Uterus (tissue), 4 donors: ENCODE data around the gene TMEM178A. TPM values are rescaled to one million over a fixed set of nuclear protein-coding genes. Genes with fewer than 3 reads are reported as not detected.
"Not testable (repeated sequence)": the region's sequence is repeated elsewhere in the genome, so short reads cannot be mapped to it uniquely, and the experiment has no call there.

Experiments used
- DNase-seq, 2 donors: peaks; one replicate each; pipeline ENCODE4 v3.0.0-alpha.2; 2019 to 2020
- H3K27ac ChIP-seq, 2 donors: fragments of 200-600 bp; sonication (generic); 1 replicate in 1 of 2; 2 replicates in 1 of 2; pipeline ENCODE4 v1.5.1; 2016 to 2018
- H3K27me3 ChIP-seq, 2 donors: fragments of 200-600 bp; sonication (generic); one replicate each; pipeline ENCODE4 v1.5.1; 2018 to 2019; ENCODE audit warnings: control low read depth in 1 of 2
- H3K36me3 ChIP-seq, 2 donors: fragments of 200-600 bp; sonication (generic); one replicate each; pipeline ENCODE4 v1.5.1; 2019; ENCODE audit warnings: control low read depth in 1 of 2
- H3K4me1 ChIP-seq, 2 donors: fragments of 200-600 bp; sonication (generic); one replicate each; pipeline ENCODE4 v1.5.1; 2018 to 2019; ENCODE audit warnings: control low read depth in 1 of 2
- H3K4me3 ChIP-seq, 2 donors: fragments of 200-600 bp; sonication (generic); 1 replicate in 1 of 2; 2 replicates in 1 of 2; pipeline ENCODE4 v1.5.1; 2018 to 2019; ENCODE audit warnings: mild to moderate bottlenecking in 1 of 2
- H3K9me3 ChIP-seq, 2 donors: fragments of 200-600 bp; sonication (generic); one replicate each; pipeline ENCODE4 v1.5.1; 2019; ENCODE audit warnings: control low read depth in 1 of 2
- POLR2A ChIP-seq, 2 donors: fragments of 450-650 bp; IDR thresholded peaks; one replicate each; pipeline ENCODE4 v1.6.1; 2016; ENCODE audit warnings: antibody characterized with exemption in 2 of 2, mild to moderate bottlenecking in 1 of 2, moderate library complexity in 1 of 2
- intact Hi-C: fragments of 100-400 bp; cut with DNase I; formaldehyde crosslinking; loops from one replicate; pipeline ENCODE4 v1.15.1; 2023; ENCODE audit warnings: low total_unique reads
- total RNA-seq, 4 donors: library from RNA; depleted of rRNA in 3 of 4; stranded (reverse); fragments of >200 nt in 3 of 4; gene quantifications; one replicate each; pipeline versions ENCODE4 v1.1.0 to v1.2.4, GENCODE V29; 2014 to 2023
- TF ChIP-seq, protein P1 (sequence below), 4 experiments: fragments of 200-600 bp in 2 of 4; fragments of 450-650 bp in 2 of 4; sonication (generic) in 2 of 4; IDR thresholded peaks; one replicate each; pipeline ENCODE4 v1.5.1; 2016 to 2019; ENCODE audit warnings: antibody characterized with exemption in 4 of 4, mild to moderate bottlenecking in 2 of 4, moderate library complexity in 1 of 4
- donor health status: DM: yes; HTN: yes; CAD: no.

Gene TMEM178A
- total RNA-seq, 4 donors from 2014 or later: 3.1 to 3.9 TPM; not detected in 2

GRCh38 chr2:39646267-39646666 lies 19.4 kb upstream of the TMEM178A start:
- TF ChIP-seq, protein P1, sequence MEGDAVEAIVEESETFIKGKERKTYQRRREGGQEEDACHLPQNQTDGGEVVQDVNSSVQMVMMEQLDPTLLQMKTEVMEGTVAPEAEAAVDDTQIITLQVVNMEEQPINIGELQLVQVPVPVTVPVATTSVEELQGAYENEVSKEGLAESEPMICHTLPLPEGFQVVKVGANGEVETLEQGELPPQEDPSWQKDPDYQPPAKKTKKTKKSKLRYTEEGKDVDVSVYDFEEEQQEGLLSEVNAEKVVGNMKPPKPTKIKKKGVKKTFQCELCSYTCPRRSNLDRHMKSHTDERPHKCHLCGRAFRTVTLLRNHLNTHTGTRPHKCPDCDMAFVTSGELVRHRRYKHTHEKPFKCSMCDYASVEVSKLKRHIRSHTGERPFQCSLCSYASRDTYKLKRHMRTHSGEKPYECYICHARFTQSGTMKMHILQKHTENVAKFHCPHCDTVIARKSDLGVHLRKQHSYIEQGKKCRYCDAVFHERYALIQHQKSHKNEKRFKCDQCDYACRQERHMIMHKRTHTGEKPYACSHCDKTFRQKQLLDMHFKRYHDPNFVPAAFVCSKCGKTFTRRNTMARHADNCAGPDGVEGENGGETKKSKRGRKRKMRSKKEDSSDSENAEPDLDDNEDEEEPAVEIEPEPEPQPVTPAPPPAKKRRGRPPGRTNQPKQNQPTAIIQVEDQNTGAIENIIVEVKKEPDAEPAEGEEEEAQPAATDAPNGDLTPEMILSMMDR (IDR thresholded peaks at IDR 0.05): no peak
- no peak for TF ChIP-seq POLR2A (IDR thresholded peaks at IDR 0.05)
- Histone ChIP-seq H3K27ac (no peak overlapping the region), H3K4me1 (no peaks in the 10 kb centered on the region), H3K36me3 (no peaks in the 10 kb centered on the region), H3K9me3 (no peaks in the 10 kb centered on the region), H3K4me3 (no peak overlapping the region), H3K27me3 (no peaks in the 10 kb centered on the region)
- no peak for DNase-seq
- intact Hi-C loops: no loop called here

GRCh38 chr2:39647104-39647765 lies 18.5 kb upstream of the TMEM178A start:
- Histone ChIP-seq H3K4me3 (no peak overlapping the region), H3K9me3 (no peaks in the 10 kb centered on the region), H3K36me3 (no peaks in the 10 kb centered on the region), H3K27ac (no peak overlapping the region), H3K27me3 (no peaks in the 10 kb centered on the region), H3K4me1 (no peaks in the 10 kb centered on the region)
- DNase-seq: no peak
- TF ChIP-seq, protein P1 (IDR thresholded peaks at IDR 0.05): no peak
- no peak for TF ChIP-seq POLR2A (IDR thresholded peaks at IDR 0.05)
- intact Hi-C loops: no loop called here

- Histone ChIP-seq H3K27me3 (no peaks in the 10 kb centered on the region), H3K4me3 (no peak overlapping the region), H3K4me1 (no peaks in the 10 kb centered on the region), H3K9me3 (no peaks in the 10 kb centered on the region), H3K36me3 (no peaks in the 10 kb centered on the region), H3K27ac (no peak overlapping the region)
- no peak for DNase-seq
- intact Hi-C loops: no loop called here
- no peak for TF ChIP-seq POLR2A (IDR thresholded peaks at IDR 0.05)
- TF ChIP-seq, protein P1 (IDR thresholded peaks at IDR 0.05): no peak
These were observed 17.1 kb upstream of the TMEM178A start for GRCh38 chr2:39648580-39648979.

DNA sequence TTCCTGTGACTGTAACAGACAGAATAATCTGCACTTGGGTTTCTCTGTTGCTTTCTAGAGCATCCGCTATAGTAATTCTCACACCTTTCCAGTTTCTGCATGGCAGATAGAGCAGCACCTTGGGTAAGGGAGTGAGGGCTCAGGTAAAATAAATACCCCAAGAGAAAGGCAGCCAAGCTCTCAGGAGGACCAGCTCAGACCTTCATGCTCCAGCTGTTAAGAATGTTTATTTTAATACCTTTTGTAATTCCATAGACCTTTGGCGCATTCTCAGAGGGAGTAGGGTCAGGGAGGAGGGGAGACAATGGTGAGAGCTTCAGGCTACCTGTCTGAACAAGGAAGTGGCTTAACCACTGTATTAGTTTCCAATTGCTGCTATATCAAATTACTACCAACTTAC lies 16.2 kb upstream of the TMEM178A start:
- Histone ChIP-seq H3K4me3 (no peak overlapping the region), H3K27me3 (no peaks in the 10 kb centered on the region), H3K36me3 (no peaks in the 10 kb centered on the region), H3K9me3 (no peaks in the 10 kb centered on the region), H3K4me1 (no peaks in the 10 kb centered on the region), H3K27ac (no peak overlapping the region)
- no peak for DNase-seq
- TF ChIP-seq, protein P1 (IDR thresholded peaks at IDR 0.05): no peak
- no peak for TF ChIP-seq POLR2A (IDR thresholded peaks at IDR 0.05)
- intact Hi-C loops: no loop called here

DNA sequence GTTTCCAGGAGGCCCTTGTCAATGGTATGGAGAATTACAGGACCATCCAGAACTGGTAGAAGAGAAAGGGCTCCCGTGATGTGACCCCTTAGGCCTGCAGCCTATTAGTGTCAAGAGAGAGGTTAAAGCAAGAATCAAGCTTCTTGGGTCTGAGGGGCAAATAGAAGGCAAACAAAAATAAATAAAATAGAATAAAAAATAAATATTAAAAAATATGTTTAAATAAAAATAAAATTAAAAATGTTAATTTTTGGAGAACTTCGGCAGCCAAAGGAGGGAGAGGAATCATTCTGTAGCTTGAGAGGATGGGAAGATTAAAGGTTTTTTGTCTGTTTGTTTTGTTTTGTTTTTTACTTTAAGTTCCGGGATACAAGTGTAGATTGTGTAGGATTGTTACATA lies 15.2 kb upstream of the TMEM178A start:
- Histone ChIP-seq H3K36me3 (no peaks in the 10 kb centered on the region), H3K27me3 (no peaks in the 10 kb centered on the region), H3K9me3 (no peaks in the 10 kb centered on the region), H3K4me3 (no peak overlapping the region), H3K27ac (no peak overlapping the region), H3K4me1 (no peaks in the 10 kb centered on the region)
- intact Hi-C loops: no loop called here
- DNase-seq: no peak
- no peak for TF ChIP-seq POLR2A (IDR thresholded peaks at IDR 0.05)
- TF ChIP-seq, protein P1 (IDR thresholded peaks at IDR 0.05): no peak

DNA sequence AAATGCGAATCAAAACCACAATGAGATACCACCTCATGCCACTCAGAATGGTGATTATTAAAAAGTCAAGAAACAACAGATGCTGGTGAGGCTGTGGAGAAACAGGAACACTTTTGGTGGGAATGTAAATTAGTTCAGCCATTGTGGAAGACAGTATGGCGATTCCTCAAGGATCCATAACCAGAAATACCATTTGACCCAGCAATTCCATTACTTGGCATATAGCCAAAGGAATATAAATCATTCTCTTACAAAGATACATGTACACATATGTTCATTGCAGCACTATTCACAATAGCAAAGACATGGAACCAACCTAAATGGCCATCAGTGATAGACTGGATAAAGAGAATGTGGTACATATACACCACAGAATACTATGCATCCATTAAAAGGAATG lies 9.5 kb upstream of the TMEM178A start:
- intact Hi-C loops, H3K9me3 ChIP-seq, H3K27ac ChIP-seq, H3K36me3 ChIP-seq, DNase-seq, H3K27me3 ChIP-seq, H3K4me3 ChIP-seq, H3K4me1 ChIP-seq: not testable (repeated sequence)
